ENCODE results near the gene TTC28.
A peak's percentile ranks its signal among the peaks of the same experiment; 100 is the strongest.
"Not testable (repeated sequence)": the region's sequence is repeated elsewhere in the genome, so short reads cannot be mapped to it uniquely, and the experiment has no call there.

Gene TTC28

DNA sequence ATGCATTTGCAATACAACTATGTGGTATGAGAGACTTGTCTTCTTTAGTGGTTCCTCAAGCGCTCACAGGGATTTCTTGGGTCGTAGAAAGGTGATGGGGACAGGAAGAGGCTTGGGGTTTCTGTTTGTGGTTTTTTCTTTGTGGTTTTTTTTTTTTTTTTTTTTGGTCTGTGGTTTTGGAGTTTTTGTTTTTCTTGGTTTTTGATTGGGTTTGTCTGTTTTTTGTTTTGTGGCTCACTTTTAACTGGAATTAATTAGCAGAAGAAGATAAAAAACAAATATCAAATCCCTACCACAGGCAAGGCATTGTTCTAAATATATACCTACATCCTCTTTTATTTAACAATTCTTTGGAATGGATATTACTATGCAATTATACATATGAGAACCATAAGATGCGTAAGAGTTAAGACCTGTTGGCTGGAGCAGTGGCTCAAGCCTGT, 5.5 kb downstream of the TTC28 start:
- peak; percentile 61 for DNase-seq (ENCODE audit: extremely low spot score)
- ChIA-PET POLR2A (no interaction called here), CTCF (no interaction called here)
- TF ChIP-seq, protein P1, sequence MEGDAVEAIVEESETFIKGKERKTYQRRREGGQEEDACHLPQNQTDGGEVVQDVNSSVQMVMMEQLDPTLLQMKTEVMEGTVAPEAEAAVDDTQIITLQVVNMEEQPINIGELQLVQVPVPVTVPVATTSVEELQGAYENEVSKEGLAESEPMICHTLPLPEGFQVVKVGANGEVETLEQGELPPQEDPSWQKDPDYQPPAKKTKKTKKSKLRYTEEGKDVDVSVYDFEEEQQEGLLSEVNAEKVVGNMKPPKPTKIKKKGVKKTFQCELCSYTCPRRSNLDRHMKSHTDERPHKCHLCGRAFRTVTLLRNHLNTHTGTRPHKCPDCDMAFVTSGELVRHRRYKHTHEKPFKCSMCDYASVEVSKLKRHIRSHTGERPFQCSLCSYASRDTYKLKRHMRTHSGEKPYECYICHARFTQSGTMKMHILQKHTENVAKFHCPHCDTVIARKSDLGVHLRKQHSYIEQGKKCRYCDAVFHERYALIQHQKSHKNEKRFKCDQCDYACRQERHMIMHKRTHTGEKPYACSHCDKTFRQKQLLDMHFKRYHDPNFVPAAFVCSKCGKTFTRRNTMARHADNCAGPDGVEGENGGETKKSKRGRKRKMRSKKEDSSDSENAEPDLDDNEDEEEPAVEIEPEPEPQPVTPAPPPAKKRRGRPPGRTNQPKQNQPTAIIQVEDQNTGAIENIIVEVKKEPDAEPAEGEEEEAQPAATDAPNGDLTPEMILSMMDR (IDR thresholded peaks at IDR 0.05; ENCODE audit: control extremely low read depth, extremely low read depth, low read depth, missing control alignments): no peak

DNA sequence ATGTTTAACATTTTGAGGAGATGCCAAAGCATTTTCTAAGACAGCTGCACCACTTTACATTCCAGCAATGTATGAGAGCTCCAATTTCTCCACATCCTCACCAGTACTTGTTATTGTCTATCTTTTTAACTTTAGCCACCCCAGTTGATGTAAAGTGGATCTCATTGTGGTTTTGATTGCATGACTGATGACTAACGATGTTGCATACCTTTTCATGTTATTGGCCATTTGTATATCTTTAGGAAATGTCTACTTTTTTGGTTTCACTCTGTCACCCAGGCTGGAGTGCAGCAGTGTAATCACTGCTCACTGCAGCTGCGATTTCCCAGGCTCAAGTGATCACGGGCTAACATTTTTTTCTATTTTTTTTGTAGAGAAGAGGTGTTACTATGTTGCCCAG, 8.9 kb downstream of the TTC28 start:
- no peak for DNase-seq (ENCODE audit: extremely low spot score)
- CTCF ChIA-PET: no interaction called here
- TF ChIP-seq, protein P1 (IDR thresholded peaks at IDR 0.05; ENCODE audit: control extremely low read depth, extremely low read depth, low read depth, missing control alignments): no peak
- POLR2A ChIA-PET: no interaction called here

DNA sequence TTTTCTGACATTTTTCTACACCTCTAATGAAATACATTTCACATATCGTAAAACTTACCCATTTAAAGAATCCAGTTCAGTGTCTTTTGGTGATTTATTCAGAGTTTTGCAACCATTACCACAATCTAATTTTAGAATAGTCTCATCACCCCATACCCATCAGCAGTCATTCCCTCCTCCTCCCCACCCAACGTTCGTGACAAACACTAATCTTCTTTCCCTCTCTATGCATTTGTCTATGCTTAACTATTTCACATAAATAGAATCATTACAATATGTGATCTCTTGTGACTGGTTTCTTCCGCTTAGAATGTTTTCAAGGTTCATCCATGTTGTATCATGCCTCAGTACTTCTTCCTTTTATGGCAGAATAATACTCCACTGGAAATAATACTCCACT, 9.5 kb downstream of the TTC28 start:
- TF ChIP-seq, protein P1 (IDR thresholded peaks at IDR 0.05; ENCODE audit: control extremely low read depth, extremely low read depth, low read depth, missing control alignments): no peak
- CTCF ChIA-PET: no interaction called here
- DNase-seq (ENCODE audit: extremely low spot score): no peak
- POLR2A ChIA-PET: no interaction called here

DNA sequence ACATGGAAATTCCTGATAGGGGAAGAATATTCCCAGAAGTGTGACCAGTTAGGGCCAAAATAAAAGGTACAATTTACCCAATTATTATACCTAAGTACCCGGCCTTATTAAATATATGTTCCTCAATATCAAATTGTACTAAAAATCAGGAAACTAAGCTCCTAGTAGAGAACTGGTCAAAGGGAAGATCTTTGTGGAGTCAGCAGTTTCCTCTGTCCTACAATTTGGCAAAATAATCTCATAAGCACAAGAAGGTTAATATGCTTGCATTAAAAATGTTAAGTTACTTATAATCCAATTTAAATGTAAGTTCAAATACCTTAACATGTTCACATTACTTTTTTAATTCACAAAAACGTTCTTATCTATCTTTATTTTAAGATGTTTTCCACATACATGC, 10.3 kb downstream of the TTC28 start:
- ChIA-PET POLR2A (no interaction called here), CTCF (no interaction called here)
- no peak for DNase-seq (ENCODE audit: extremely low spot score)
- TF ChIP-seq, protein P1 (IDR thresholded peaks at IDR 0.05; ENCODE audit: control extremely low read depth, extremely low read depth, low read depth, missing control alignments): no peak

DNA sequence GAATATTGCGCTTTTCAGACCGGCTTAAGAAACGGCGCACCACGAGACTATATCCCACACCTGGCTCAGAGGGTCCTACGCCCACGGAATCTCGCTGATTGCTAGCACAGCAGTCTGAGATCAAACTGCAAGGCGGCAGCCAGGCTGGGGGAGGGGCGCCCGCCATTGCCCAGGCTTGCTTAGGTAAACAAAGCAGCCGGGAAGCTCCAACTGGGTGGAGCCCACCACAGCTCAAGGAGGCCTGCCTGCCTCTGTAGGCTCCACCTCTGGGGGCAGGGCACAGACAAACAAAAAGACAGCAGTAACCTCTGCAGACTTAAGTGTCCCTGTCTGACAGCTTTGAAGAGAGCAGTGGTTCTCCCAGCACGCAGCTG, 16.1 kb downstream of the TTC28 start:
- POLR2A ChIA-PET; DNase-seq (ENCODE audit: extremely low spot score): not testable (repeated sequence)
- CTCF ChIA-PET: interaction anchor here (1.3 kb wide), 1 partner anchor 644 kb away, joined by 3 read pairs; no protein-coding TSS in a partner anchor

DNA sequence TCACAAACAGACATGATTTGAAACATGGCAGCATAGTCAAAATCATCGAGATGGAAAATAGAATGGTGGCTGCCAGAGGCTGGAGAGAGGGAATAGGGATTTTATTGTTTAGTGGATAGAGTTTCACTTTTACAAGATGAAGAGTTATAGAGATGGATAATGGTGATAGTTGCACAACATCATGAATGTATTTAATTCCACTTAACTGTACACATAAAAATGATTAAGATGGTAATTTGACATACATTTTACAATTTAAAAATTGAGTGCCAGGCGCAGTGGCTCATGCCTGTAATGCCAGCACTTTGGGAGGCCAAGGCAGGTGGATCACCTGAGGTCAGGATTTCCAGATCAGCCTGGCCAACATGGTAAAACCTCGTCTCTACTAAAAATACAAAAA, 21.2 kb downstream of the TTC28 start:
- no peak for DNase-seq (ENCODE audit: extremely low spot score)
- TF ChIP-seq, protein P1 (IDR thresholded peaks at IDR 0.05; ENCODE audit: control extremely low read depth, extremely low read depth, low read depth, missing control alignments): no peak
- CTCF ChIA-PET: no interaction called here
- POLR2A ChIA-PET: no interaction called here

DNA sequence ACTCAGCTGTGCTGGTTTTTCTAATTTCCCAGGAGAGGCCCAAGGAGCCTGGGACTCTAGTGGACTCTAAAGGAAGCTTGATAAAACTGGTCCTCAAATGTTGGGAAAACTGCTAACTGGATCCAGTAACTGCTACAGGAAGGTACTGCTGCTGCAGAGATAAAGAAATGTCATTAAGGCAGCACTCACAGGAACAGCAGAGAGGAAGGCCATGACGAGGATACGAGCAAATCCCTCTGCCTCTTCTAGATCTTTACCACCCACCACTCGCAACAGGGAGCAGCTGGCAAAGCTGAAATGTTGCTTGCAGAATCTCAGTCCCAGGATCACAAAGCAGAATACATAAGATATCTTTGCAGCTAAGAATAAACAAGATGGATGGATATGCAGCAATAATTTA, 23.5 kb downstream of the TTC28 start:
- TF ChIP-seq, protein P1 (IDR thresholded peaks at IDR 0.05; ENCODE audit: control extremely low read depth, extremely low read depth, low read depth, missing control alignments): no peak
- CTCF ChIA-PET: interaction anchor here (0.8 kb wide), 1 partner anchor 172 kb away, joined by 3 read pairs; no protein-coding TSS in a partner anchor
- POLR2A ChIA-PET: no interaction called here
- no peak for DNase-seq (ENCODE audit: extremely low spot score)

All from GM10248 (cell line).